ENCODE measurements around the gene SLC25A40. TPM values are rescaled to one million over a fixed set of nuclear protein-coding genes. Genes with fewer than 3 reads are reported as not detected.

The SLC25A40 gene
- polyA plus RNA-seq, 1 donor, result 46.1 TPM

DNA sequence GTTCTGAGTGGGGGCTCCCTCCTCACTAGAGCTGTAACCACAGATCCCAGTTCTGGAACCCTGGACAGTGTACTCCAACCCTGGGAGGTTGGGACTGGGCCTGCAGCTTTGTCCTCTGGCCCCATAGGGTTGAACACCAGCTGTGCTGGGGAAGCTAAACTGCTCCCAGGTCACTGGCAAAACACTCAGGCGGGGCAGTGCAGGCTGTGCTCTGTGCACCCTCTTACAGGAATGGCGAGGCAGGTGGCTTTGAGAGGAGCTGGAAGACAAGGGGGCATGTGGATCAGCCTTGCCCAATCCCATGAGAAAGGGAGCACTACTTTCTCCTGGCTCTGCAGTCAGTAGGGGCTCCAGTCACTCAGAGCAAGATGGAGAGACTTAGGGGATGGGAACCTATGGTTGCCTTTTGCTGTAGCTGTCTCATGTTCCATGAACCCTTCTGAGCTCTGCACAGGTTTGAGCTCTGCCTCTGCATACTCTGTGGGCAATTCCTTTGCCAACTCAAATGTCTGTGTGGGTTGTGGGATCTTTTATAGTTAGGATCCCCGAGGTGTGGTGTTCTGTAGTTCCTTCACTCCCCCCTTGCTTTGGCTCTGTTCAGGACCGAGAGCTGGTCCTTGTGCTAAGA lies 90.7 kb downstream of the SLC25A40 start:
- DNase-seq, result no peak

DNA sequence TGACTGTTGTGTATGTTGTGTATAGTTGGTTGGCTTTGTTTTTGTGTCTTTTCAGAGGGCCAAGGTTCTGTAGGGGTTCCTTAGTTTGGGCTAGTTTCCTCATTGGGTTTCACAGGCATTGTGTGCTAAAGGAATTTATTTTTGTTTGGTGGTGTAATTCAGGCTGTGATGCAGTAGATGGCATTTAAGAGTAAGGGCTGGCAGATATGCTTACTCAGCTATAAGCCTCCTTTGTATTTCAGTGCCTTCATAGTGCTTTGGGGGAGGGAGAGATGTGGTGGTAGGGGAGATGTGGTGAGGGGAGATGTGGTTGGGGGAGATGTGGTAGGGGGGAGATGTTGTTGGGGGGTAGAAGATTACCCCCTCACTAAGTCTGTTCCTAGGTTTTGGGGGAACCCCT lies 91.7 kb downstream of the SLC25A40 start:
- no peak for DNase-seq

Other genes with a start within 250 kb of the SLC25A40 start
- 1.4 TPM for gene RUNDC3B, start 248.0 kb downstream of the SLC25A40 start, polyA plus RNA-seq (ENCODE audit: insufficient read length)
- 27.9 TPM for gene DBF4, start 133 bp upstream of the SLC25A40 start, polyA plus RNA-seq (ENCODE audit: insufficient read length)
- 14.2 TPM for gene ADAM22, start 57.9 kb upstream of the SLC25A40 start, polyA plus RNA-seq (ENCODE audit: insufficient read length)

Measured in left kidney (tissue), 2 donors.